K562 treated with DMSO at 1 percent for 4 hours (cell line): ENCODE results near the gene ATP6V0B. TPM values are rescaled to one million over a fixed set of nuclear protein-coding genes. Genes with fewer than 3 reads are reported as not detected.

ENCODE experiments used
- total RNA-seq: library from RNA; unstranded; fragments of 300-600 nt; gene quantifications from 2 replicates; pipeline ENCODE4 v1.2.3, GENCODE V29; 2022; ENCODE audit not compliant: insufficient read depth

ATP6V0B gene
- 537 and 546 TPM in 2 replicates for total RNA-seq

GRCh38 chr1:43974443-43975248 lies at the start of gene ATP6V0B:
ATP6V0B (plus strand) TSS chr1:43974960; CDS start chr1:43975041, 81 bp downstream.

GRCh38 chr1:43933386-43934100 lies 41.2 kb upstream of the ATP6V0B start, which contains the start of gene ARTN:
ARTN (plus strand) TSS chr1:43933801; CDS start chr1:43935657, 1,856 bp downstream.

GRCh38 chr1:43946236-43947060 lies 28.3 kb upstream of the ATP6V0B start, which contains the start of gene IPO13:
IPO13 (plus strand) TSS chr1:43946950; CDS start chr1:43947601, 651 bp downstream.

GRCh38 chr1:43969746-43970466 lies 4.9 kb upstream of the ATP6V0B start, which contains the start of gene DPH2:
DPH2 (plus strand) TSS chr1:43970010; CDS start chr1:43970176, 166 bp downstream.

GRCh38 chr1:43978551-43979260 lies 3.9 kb downstream of the ATP6V0B start, which contains the start of gene B4GALT2:
B4GALT2 (plus strand) TSS chr1:43979210; CDS start chr1:43981161, 1,951 bp downstream.

GRCh38 chr1:43991476-43992231 lies 16.9 kb downstream of the ATP6V0B start, which contains the start of gene CCDC24:
CCDC24 (plus strand) TSS chr1:43991599; CDS start chr1:43991879, 280 bp downstream.

Other genes starting within 250 kb of the ATP6V0B start
- gene ARTN, start 41.2 kb upstream of the ATP6V0B start, total RNA-seq = 1.5 TPM in 1 of 2 replicates, not detected in the other
- gene IPO13, start 28.0 kb upstream of the ATP6V0B start, total RNA-seq = 28.4 and 34.7 TPM in 2 replicates
- 18.9 and 26.0 TPM in 2 replicates for gene DPH2, start 5.0 kb upstream of the ATP6V0B start, total RNA-seq
- gene B4GALT2, start 4.2 kb downstream of the ATP6V0B start, total RNA-seq = 43.6 and 53.3 TPM in 2 replicates
- 1.2 and 2.2 TPM in 2 replicates for gene CCDC24, start 16.6 kb downstream of the ATP6V0B start, total RNA-seq
- 34.5 and 57.1 TPM in 2 replicates for gene SLC6A9, start 56.5 kb downstream of the ATP6V0B start, total RNA-seq
- gene KLF17, start 143.9 kb downstream of the ATP6V0B start, total RNA-seq = not detected in 2 replicates
- gene KLF18, start 166.7 kb downstream of the ATP6V0B start, total RNA-seq = not detected in 2 replicates
- gene DMAP1, start 238.5 kb downstream of the ATP6V0B start, total RNA-seq = 21.2 and 22.6 TPM in 2 replicates